Skeletal muscle satellite cell (primary cell): ENCODE measurements around the gene EIF2A.
A peak's percentile ranks its signal among the peaks of the same experiment; 100 is the strongest.

Experiments used
- H3K27me3 ChIP-seq: 2 replicates; pipeline ENCODE4 v1.7.0; 2013; ENCODE audit warnings: low read length; ENCODE audit not compliant: control insufficient read depth, insufficient read depth
- H3K36me3 ChIP-seq: 2 replicates; pipeline ENCODE4 v1.7.0; 2013; ENCODE audit warnings: mild to moderate bottlenecking, control low read depth, low read length; ENCODE audit not compliant: insufficient read depth
- H3K4me1 ChIP-seq: 2 replicates; pipeline ENCODE4 v1.7.0; 2013; ENCODE audit warnings: low read length; ENCODE audit not compliant: control insufficient read depth, insufficient read depth
- H3K4me2 ChIP-seq: 2 replicates; pipeline ENCODE4 v1.7.0; 2013; ENCODE audit warnings: mild to moderate bottlenecking, low read length
- H3K4me3 ChIP-seq: 2 replicates; pipeline ENCODE4 v1.7.0; 2013; ENCODE audit warnings: low read length
- H3K9ac ChIP-seq: 2 replicates; pipeline ENCODE4 v1.7.0; 2013; ENCODE audit warnings: mild to moderate bottlenecking, low read depth, low read length, moderate library complexity
- H3K9me3 ChIP-seq: replicated peaks from 2 replicates; pipeline ENCODE4 v1.7.0; 2013; ENCODE audit warnings: mild to moderate bottlenecking, control low read depth, low read length

EIF2A gene

DNA sequence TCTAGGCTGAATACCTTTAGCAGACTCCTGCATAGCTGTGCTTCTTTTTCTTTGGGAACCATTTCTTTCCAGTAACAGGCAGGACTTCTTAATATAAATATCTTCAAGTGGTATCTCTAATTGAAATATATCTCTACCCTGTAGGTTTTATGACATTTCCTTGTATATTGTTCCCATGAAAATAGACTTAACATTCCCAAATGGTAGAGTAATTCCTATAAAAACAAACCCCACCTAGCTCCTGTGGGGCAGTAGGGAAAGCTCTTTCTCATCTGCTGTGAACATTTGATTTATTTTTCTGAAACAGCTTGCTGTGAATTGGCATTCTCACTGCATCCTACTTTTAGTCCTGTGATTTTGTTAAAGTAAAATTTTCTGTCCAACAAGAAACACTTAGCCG, 77.4 kb downstream of the EIF2A start:
- Histone ChIP-seq H3K27me3 (no peaks in the 10 kb centered on the region), H3K4me2 (peak overlapping the region; percentile 8), H3K9me3 (no peaks in the 10 kb centered on the region), H3K4me3 (no peak overlapping the region), H3K36me3 (peaks cover 23% of the 10 kb centered on the region), H3K4me1 (peaks cover 15% of the 10 kb centered on the region), H3K9ac (no peak overlapping the region)

DNA sequence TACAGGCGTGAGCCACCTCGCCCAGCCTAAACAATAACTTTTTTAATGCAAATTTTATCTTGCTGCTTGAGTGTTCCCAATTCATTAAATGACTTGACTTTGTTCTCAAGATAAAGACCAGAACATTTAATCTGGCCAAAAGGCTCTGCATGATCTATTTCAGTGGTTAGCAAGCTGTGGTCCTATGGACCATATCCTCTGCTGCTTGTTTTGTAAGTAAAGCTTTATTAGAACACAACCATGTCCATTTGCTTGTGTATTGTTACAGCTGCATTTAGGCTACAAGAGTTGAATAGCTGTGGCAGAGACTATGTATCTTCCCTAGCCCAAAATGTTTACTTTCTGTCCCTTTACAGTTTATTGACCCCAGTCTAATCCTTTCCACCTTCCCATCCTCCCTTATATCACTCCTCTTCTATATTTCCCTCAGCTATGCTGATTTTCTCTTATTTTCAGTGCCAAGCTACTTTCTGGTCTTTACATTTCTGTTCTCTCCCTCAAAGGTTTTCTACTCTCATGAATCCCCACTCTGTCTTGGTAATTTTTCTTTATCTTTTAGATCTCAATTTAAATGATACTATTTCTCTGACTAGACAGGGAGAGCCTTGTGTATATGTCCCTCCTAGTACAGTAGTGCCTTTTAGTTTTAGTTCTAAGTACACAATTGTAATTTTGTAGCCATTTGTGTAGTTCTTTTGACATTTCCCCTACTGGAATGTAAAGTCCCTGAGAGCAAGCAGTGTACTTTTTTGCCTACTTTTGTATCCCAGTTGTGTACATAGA, 79.8 kb downstream of the EIF2A start:
- Histone ChIP-seq H3K4me1 (peaks cover 15% of the 10 kb centered on the region), H3K9ac (no peak overlapping the region), H3K27me3 (no peaks in the 10 kb centered on the region), H3K9me3 (no peaks in the 10 kb centered on the region), H3K36me3 (peaks cover 30% of the 10 kb centered on the region), H3K4me2 (no peak overlapping the region), H3K4me3 (no peak overlapping the region)

DNA sequence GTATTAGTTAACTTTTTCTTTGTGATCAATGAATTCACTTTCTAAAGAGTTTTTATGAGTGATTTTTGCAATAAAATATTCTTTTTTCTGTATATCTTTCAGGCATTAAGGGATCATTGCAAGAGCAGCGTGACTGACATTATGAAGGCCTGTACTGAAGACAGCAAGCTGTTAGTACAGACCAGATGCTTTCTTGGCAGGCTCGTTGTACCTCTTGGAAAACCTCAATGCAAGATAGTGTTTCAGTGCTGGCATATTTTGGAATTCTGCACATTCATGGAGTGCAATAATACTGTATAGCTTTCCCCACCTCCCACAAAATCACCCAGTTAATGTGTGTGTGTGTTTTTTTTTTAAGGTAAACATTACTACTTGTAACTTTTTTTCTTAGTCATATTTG, 81.0 kb downstream of the EIF2A start:
- no peaks in the 10 kb centered on the region for H3K27me3 ChIP-seq
- no peak overlapping the region for H3K4me3 ChIP-seq
- H3K9me3 ChIP-seq: no peaks in the 10 kb centered on the region
- H3K4me2 ChIP-seq: no peak overlapping the region
- H3K9ac ChIP-seq: no peak overlapping the region
- peaks cover 15% of the 10 kb centered on the region for H3K4me1 ChIP-seq
- H3K36me3 ChIP-seq: peaks cover 30% of the 10 kb centered on the region

DNA sequence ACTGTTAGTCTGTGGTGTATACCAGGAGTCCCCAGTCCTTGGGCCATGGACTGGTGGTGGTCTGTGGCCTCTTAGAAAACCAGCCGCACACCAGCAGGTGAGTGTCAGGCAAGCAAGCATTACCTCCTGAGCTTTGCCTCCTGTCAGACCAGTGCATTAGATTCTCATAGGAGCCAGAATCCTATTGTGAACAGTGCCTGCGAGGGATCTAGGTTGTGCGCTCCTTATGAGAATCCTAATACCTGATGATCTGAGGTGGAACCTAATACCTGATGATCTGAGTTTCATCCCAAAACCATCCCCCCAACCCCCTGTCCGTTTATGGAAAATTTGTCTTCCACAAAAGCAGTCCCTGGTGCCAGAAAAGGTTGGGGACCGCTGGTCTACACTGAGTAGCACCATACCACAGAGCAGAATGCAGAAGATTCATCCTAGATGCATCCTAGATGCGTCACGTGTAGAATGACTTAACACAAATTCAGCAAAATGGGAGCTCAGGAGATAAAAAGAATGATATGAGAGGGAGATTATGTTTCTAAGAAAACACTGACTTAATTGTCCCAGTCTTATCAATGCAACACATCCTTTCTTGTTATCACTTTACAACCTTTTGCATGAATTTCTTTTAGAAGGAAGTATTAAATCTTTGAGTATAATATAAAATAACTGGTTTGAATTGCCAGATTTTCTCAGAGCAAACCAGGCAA, 85.1 kb downstream of the EIF2A start:
- H3K4me2 ChIP-seq: no peak overlapping the region
- H3K9me3 ChIP-seq: no peaks in the 10 kb centered on the region
- no peak overlapping the region for H3K4me3 ChIP-seq
- H3K36me3 ChIP-seq: peaks cover 20% of the 10 kb centered on the region
- H3K4me1 ChIP-seq: no peaks in the 10 kb centered on the region
- no peaks in the 10 kb centered on the region for H3K27me3 ChIP-seq
- H3K9ac ChIP-seq: no peak overlapping the region

DNA sequence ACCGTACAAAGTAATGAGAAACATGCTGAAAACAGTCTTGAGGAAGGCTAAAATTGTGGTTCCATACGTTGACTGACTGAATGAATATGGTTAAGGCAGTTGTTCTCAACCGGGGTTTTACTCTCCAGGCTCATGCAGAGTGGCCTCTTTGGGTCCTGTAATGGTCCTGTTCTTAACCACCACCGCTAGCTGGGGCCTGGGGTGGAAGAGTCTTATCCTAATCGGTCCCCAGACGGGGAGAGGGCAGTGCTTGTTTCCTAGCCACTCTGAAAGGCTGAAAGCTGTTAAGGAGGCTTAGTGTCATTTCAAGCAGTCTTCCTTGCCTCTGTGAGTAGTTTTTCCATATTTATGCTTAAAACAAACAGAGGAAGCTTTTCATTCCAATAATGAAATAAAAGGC, 88.5 kb downstream of the EIF2A start:
- Histone ChIP-seq H3K9me3 (no peaks in the 10 kb centered on the region), H3K4me1 (no peaks in the 10 kb centered on the region), H3K4me3 (no peak overlapping the region), H3K36me3 (peaks cover 9% of the 10 kb centered on the region), H3K27me3 (no peaks in the 10 kb centered on the region), H3K9ac (no peak overlapping the region), H3K4me2 (no peak overlapping the region)

DNA sequence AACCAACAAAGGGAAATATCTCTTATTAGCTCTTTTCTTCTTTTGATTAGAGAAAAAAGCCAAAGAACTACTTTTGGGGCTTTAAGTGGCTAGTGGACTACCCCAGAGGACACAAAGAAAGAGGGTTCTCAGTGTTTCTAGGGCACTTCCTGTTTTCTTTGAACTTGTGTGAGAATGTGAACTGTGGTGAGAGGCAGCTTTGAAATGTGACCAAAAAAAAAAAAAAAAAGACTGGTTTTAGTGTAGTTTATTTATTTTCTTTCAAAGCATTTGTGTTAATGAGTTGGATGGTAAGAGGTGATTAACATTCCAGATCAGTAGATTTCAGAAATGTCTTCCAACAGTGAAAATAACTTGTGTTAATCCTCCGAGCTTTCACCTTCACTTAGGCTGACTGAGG, 88.9 kb downstream of the EIF2A start:
- H3K9me3 ChIP-seq: no peaks in the 10 kb centered on the region
- H3K4me3 ChIP-seq: no peak overlapping the region
- no peaks in the 10 kb centered on the region for H3K27me3 ChIP-seq
- no peak overlapping the region for H3K9ac ChIP-seq
- no peak overlapping the region for H3K4me2 ChIP-seq
- H3K36me3 ChIP-seq: peaks cover 6% of the 10 kb centered on the region
- H3K4me1 ChIP-seq: no peaks in the 10 kb centered on the region
